ENCODE data around the gene RIN3.

The RIN3 gene

DNA sequence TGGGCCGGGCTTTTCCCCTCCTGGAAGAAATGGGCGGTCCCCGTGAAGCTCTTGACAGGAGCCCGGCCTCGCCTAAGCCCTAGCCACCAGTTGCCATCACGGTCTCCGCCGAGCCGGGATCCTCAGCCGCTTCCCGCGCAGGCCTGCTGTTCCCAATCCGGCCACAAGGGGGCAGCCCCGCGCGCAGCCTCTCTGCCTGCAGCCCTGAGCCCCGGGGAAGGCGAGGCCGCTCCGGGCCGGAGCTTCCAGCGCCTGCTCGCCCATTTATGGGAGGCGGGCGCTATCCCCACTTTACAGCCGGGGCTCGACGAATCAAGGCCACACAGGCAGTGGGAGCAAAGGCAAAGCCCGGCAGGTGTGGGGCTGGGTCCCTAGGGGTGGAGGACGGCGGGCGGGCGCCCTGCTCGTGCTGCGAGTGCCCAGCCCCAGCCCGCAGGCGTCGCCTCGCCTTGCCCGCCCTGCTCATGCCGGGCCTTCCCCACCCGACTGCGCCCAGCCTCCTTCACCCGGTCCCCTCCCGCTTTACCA, 173.4 kb downstream of the RIN3 start:
- peak; percentile 18 to 24 for DNase-seq (ENCODE audit: low read depth in 2 of 2)

DNA sequence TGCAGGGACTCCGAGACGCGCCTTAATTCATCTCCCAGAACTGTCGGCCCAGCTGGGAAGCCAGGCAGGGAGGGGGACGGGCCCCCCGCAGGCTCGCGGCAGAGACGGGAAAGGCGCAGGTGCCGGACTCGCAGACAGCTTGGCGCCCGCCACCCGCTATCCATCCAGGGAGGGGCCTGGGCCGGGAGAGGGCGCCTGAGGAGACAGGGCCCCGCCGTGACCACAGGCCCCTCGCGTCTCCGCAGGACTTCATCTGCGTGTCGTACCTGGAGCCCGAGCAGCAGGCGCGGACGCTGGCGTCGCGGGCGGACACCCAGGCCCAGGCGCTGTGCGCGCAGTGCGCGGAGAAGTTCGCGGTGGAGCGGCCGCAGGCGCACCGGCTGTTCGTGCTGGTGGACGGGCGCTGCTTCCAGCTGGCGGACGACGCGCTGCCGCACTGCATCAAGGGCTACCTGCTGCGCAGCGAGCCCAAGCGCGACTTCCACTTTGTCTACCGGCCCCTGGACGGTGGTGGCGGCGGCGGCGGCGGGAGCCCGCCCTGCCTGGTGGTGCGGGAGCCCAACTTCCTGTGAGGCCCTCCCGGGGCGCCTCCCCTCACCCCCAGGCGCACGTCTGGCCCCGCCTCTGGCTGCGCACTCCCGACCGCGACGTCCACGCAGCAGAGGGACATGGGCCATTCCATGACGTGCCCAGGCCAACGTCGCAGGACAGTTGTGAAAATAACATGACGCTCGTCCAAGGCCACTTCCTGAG, 174.3 kb downstream of the RIN3 start:
- no peak for DNase-seq (ENCODE audit: low read depth in 2 of 2)

DNA sequence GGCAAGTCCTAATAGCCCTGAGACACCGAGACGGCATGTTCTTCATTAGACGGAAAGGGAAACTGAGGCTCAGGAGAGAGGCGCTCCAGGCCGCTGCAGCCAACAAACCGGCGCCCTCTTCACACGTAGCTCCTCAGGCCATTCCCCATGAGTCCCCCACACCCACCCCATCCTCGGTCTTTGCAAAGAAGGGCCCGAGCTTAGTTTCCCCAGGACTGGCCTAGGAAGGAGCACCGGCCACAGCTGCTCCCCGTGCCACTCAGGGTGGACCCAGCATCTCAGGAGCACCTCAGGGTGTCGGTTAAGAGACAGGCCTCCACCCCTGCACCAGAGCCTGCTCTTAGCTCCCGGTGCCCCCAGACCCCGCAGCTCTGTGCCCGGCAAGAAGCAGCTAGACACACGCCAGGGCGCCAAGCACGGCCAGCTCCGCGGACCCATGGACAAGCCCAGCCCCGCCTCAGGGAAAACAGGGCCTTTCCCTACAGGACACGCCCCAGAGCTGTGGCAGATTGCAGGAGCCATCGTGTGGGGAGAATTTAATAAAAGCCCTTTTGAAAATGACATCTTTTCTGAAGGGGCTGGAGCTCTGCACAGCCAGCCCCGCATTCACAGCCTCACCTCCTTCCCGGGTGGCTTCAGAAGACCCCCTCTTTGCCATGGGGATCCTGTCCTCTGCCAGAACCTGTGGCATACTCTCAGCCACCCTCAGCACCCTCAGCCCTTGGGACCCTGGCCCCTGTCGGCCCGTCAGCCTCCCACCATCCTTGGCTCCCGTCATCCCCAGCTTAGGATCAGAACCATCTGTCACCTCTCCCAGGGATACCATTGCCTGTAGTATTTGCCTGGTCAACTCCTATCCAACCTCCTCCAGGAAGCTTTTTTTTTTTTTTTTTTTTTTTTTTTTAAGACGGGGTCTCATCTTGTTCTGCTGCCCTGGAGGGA, 175.1 kb downstream of the RIN3 start:
- no peak for DNase-seq (ENCODE audit: low read depth in 2 of 2)

DNA sequence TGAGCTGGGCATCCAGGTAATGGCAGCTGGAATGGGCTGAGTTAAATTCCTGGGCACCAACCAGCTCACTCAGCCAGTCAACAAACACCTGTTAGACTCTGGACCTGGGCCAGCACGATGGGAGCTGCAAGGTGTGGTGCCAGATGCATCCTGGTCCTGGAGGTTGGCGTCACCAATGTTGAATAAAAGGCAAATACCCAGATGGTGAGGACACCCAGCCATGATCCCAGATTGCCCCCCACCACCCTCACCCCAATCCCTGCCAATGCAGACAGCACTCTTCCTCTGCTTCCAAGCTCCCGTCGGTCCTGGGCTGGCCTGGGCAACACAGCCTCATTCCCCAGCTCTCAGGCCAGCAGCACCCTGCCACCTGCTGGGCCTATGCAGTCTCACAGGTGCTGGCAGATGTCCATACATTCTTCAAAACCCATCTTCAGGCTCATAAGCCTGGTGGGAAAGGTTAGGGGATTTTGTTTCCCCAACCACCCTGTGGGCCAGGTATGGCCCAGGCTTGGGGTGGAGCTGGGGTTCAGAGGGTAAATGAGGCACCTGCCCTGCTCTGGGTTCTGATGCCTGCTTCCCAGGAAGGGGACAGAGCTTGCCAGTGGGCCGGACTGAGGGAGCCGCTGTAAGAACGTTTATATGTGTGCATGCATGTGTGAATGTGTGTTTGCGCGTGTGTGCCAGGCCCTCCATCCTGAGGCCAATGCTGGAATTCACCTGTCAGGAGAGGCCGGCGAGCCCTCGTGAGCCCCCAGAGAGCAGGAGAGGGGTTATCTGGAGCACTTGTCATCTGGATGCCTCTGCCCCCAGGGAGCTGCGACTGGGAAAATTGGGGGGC, 176.8 kb downstream of the RIN3 start:
- DNase-seq (ENCODE audit: low read depth in 2 of 2), result peak in 1 of 2 experiments; percentile 21

DNA sequence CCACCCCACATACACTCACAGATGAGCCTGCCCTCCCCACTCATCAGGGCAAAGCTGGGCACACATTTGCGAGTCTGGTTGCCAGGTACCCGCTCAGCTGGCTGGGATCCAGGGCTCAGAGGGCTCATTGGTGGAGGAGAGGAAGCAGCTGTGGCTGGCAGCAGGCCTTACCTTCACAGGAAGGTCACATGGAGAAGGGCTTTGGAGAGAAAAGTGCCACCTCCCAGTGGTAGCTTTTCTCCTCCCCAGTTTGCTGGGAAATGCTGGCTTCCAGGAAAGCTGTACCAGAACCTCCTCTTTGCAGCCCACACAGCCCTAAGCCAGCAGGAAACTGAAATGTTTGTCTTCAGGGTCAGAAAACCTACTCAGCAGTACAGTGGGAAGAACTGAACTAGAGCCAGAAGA, 179.2 kb downstream of the RIN3 start:
- no peak for DNase-seq (ENCODE audit: low read depth in 2 of 2)

DNA sequence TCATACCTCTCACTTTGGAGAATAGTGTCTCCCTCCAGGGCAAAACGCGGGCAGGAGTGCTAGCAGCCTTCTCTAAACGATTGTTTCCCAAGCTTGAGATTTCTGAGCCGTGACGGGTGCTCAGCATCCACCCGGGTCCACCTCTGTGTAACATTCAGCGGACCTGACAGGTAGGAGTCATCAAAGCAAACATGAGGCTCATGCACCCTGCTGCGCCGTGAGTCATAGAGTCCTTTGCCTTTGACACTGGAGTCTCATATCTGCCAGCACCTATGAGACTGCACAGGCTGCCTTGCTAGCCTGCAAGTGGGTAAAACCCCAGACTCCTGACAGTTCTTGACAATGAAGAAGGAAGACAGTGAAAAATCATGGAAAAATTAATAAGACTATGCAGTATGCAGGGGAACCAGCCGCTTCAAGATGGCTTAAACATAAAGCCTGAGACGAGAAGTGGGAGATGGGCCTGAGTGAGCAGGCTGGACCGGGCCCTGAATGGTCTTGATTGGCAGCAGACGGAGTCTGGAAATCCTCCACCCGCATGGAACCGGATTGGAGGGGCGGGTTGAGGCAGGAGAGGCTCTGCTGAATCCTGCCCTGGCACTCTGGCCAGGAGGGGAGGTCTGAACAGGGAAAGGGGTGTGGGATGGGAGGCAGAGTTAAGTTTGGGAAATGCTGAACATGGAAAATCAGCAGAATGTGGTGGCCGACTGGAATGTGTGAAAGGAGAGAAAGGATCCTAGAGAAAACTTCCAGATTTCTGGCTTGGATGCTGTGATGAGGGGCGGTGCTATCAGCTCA, 180.6 kb downstream of the RIN3 start:
- no peak for DNase-seq (ENCODE audit: low read depth in 2 of 2)

DNA sequence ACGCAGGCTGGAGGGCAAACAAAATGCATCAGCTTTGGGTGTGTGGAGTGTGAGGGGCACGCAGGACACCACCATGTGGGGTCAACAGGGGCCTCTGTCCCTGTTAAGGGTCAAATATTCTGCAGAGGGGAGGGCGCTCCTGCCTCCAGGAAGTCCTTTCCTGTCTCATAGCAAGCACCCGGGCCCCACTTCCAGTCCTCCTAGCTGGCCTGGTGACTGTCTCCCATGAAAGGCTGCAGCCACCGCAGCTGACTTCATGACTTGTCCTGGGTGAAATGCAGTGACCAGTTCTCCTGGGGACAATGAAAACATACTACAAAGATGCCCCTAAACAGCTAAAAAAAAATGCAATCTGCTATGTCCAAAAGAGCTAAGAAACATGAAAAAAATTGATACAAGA, 181.2 kb downstream of the RIN3 start:
- no peak for DNase-seq (ENCODE audit: low read depth in 2 of 2)

DNA sequence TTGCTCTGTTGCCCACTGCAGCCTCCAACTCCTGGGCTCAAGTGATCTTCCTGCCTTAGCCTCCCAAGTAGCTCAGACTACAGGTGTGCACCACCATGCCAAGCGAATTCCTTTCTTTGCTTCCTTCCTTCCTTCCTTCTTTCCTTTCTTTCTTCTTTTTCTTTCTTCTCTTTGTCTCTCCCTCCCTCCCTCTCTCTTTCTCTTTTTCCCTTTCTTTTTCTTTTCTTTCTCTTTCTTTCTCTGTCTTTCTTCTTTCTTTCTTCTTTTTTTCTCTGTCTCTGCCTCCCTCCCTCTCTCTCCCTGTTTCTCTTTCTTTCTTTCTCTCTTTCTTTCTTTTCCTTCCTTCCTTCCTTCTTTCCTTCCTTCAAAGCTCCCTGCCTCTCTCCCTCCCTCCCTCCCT, 182.0 kb downstream of the RIN3 start:
- no peak for DNase-seq (ENCODE audit: low read depth in 2 of 2)

DNA sequence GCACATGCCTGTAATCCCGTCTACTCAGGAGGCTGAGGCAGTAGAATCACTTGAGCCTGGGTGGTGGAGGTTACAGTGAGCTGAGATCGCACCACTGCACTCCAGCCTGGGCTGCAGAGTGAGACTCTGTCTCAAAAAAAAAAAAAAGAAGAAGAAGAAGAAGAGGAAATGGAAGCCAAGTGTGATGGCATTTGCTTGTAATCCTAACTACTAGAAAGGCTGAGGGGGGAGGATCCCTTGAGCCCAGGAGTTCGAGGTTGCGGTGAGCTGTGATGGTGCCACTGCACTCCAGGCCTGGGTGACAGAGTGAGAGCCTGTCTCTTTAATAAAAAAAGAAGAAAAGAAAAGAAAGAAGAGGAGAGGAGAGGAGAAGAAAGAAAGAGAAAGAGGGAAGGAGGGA, 182.8 kb downstream of the RIN3 start:
- no peak for DNase-seq (ENCODE audit: low read depth in 2 of 2)

DNA sequence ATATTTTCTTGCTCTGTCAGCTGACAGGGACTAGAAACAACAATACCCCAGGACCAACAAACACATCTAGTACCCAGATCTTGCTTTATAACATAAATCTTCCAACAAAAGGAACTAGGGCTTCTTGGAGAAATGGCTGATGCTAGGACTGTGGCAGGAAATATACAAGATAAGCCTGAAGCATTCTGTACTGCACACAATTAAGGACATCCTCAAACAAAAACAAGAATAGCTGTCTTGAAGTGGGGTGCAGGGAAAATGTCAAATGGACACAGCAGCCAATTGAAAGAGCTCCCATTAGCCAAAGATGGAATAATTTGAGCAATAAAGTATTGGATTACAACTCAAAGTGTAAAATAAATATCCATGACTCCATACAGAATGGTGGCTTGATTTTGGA, 184.8 kb downstream of the RIN3 start:
- DNase-seq (ENCODE audit: low read depth in 2 of 2), result no peak

DNA sequence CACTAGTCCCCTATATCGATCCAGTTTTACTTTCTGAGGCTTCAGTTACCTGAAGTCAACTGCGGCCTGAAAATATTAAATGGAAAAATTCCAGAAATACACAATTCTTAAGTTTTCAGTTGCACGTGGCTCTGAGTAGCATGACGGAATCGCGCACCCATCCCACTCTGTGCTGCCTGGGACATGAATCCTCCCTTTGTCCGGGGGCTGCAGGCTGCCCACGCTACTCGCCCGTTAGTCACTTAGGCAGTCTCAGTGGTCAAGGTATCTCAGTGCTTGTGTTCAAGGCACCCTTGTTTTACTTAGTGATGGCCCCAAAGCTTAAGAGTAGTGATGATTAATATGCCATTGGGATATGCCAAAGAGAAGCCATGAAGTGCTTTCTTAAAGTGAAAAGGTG, 188.2 kb downstream of the RIN3 start:
- DNase-seq (ENCODE audit: low read depth in 2 of 2), result no peak

DNA sequence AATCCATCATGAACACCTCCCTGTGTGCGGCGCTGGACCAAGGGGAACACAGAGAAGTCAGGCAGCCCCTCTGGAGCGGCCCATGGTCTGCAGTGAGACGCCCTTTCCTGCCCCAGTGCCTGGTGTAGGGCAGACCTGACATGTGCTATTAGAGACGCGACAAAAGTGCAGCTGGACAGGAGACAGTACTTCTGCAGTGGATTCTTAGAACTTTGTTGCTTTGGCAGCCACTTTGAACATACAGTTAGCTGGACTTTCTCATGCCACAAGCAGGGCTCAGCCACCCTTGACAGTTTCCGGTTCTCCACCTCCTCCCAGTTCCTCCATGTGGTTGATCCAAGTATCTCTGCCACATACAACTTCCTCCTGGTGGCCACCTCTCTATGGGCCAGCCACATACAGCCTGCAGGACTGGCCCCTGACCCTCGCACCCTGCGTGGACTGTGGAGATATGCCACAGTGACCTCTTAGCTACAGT, 188.9 kb downstream of the RIN3 start:
- no peak for DNase-seq (ENCODE audit: low read depth in 2 of 2)

DNA sequence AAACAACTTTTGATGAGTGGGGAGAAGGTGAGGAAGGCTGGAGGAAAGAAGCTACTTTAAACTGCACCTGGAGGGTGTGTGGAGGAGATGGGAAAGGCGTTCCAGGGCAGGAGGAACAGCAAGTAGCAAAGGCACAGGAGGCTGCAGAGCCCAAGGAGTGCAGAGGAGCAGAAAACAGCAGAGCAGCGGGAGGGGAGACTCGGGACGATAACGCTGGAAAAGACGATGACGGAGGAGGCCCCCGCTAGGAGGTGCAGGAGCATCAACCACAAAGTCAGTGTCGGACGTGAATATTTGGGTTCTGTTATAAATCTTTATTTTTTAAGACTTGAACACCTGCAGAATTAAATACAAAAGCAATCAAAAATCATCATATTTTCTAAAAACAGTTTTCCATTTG, 189.9 kb downstream of the RIN3 start:
- DNase-seq (ENCODE audit: low read depth in 2 of 2), result no peak

DNA sequence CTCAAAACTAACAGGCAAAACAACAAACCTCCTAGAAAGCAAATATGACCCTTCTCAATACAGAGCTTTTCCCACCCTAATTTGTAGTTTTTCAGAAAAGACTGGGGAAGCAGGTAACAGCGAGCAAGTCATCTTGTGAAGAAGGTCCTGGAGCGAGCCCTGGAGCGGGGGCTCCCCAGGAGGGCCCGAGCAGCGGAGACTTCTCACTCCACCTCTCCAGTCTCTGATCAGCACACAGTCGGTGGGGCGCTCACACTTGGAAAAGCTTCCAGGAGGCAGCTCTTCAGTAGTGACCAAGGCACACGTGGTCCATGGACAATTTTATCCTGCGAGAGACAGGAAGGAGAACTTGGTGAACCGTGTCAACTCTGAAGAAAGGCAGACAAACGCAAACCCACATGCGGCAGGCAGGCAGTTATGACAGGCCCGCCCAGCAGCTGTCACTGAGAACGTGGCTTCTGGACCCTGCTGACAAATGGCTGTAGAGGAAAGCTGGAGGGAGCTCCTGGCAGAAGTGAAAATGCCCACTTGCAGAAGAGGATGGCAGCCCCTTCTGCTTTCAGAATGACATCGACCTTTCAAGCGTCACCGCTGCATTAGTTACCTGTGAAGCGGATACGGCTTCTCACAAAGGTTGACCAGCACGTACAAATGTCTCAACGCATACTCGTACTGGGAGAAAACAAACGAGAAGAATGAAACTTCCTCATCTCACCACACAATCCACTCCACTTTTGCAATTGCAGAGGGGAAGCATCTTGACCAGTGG, 190.6 kb downstream of the RIN3 start:
- no peak for DNase-seq (ENCODE audit: low read depth in 2 of 2)

DNA sequence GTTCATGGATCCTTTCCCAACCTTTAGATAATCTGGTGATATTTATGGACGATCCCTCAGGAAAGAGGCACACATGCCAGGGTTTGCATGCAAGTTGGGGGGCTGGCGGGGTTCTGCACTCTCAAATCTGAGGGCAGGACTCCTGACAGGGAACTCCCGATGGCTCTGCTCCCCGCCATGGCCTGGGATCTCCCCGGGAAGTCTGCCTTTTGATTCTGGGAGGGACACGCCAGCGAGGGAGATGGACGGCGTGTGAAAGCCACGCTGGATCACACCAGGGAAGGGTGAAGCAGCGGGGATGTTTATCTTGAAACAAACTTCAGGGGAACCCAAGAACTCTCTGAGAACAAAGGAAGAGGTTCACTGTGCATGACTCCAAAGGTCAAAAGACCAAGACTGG, 191.2 kb downstream of the RIN3 start:
- no peak for DNase-seq (ENCODE audit: low read depth in 2 of 2)

DNA sequence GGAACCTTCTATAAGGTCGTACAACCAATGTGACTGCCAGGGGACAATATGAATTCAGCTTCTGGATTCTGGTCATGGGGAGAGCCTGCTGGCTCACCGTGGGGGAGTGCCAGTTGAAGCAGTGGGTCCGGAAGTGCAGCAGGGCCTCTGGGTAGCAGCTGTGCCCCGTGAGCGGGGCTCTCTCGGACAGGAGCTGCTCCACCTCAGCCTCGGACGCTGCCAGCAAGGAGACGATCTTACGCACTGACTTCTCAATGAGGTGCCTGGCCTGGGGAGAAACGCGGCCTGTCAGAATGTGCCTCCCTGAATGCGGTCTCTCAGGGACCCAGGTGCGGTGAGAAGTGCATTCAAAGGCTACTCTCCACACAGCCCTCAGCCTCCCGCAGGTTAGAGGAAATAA, 192.8 kb downstream of the RIN3 start:
- DNase-seq (ENCODE audit: low read depth in 2 of 2), result no peak

DNA sequence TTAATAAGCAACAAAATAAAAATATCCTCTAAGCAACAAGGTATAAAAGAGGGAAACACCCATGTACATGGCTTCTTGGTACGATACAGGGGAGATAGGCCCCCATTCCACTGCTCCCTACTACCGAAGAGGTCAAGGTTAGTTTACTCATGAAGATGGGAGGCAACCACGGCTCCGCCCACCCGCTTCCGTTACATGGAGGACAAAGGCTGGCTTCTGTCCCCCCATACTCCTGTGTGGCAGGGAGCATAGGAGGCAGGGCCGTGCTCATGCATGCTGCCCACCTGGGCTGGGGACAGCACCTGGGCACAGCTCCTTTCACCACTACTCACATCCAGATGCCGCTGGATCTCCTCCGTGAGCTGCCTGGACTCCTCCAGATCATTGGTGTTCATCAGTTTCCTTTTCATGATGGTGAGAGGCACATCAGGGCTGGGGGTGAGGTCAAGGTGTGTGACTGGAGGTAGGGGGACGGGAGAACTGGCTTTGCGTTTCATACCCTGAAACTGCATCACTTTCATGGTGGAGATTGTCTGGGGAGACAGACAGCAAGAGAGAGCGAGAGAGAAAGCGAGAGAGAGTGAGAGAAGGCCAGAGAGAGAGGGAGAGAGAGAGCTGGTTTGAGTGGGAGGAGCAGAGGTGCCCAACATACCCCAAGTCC, 195.9 kb downstream of the RIN3 start:
- no peak for DNase-seq (ENCODE audit: low read depth in 2 of 2)

DNA sequence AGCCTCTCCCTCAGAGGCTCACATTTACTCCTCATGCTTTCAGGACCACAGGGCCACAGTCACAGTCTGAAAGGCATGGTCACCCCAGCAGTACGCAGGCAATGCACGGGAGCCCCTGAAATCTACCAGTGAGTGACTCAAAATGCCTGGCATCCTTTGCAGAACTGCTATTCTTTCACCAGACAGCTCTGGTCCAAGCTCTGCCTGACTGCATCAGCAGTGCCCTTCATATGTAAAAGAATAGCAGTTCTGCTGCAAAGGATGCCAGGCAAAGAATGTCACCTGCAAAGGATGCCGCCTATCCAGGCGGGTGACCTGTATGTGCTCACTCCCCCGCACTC, 196.4 kb downstream of the RIN3 start:
- DNase-seq (ENCODE audit: low read depth in 2 of 2), result no peak

DNA sequence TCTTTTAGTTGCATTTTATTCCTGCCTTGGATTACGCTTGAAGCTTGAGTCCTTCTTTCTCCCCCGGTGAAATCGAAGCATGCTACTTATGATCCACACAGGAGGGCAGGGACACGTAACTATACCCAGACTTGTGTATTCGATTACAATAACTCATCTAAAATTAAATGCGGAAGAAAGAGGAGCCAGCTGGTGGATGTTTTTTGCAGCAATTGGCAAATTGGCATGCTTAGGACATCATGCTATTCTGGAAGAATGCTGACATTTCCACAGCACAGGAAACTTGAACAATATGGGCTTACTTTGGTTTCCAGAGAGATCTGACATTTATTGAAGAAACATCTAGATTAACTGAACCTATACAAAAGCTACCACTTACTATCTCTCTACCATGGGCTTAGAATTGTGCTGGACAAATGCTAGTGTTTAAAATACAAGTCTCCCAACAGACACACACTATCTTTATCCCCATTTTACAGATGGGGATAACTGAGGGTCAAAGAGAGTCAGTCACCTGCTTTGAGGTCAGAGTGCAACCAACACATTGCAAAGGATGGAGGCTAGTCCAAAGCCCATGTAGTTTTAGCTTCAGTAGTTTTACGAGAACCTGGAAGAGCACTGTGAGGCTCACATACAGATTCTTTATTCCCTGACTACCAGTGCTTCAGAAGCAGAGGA, 198.5 kb downstream of the RIN3 start:
- DNase-seq (ENCODE audit: low read depth in 2 of 2), result no peak
